ENCODE results near the gene MORN1. TPM values are rescaled to one million over a fixed set of nuclear protein-coding genes. Genes with fewer than 3 reads are reported as not detected.

Gene MORN1
- total and polyA plus RNA-seq, 9 of the 15 experiments (the other 6 are each of a cell fraction or from before 2014, with no cell fraction given), result 0.24 to 9.3 (median 4.2) TPM

DNA sequence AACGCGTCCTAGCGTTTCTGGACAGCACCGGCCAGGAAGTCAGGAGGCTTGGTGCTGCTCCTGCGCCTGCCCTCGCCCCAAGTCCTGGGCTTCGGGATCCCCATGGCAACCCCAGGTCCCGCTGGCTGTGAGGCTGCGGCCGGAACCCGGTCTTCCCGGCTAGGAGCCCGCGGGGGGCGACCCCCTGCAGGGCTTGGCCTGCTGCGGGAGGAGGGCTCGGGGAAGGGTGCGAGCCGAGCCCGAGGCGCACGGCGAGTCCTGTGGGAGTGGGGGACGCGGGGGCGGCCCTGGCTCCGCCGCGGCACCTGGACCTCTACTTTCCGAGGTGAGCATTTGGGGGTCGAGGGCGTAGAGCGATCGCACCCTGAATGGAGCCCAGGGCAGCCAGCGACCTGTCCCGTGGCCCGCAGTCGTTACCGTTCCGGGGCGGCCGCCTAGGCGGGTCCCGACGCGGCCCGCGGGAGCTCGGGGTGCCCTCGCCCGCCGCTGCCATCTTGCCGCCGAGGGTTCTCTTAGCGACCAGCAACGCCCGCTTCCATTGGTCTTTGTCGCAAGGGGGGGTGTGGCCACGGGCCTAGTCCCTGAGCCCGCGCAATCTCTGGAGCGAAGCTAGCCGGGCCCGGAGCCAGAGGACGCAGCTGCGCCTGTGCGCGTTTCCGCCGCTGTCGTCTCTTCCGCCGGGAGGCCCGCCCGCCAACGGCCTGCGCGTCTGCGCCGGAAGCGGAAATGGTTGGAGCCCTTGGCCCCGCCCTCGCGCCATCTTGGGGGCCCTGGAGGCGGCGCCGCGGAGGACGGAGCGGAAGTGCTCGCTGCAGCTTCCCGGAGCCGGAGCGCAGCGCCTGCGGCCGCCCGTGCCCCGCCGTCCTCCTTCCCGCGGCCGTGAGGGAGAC is at the start of gene MORN1, which contains the start of gene RER1 (continued):
- TF ChIP-seq E2F4 (CRISPR knock-in tag; IDR thresholded peaks at IDR 0.05; ENCODE audit: low read depth), result peak; percentile 68
- TF ChIP-seq PHF8 (IDR thresholded peaks at IDR 0.05; ENCODE audit: borderline replicate concordance, low read length), result peak; percentile 88; the same call in 1 of the 2 replicates
- peak; percentile 89 for TF ChIP-seq RBFOX2 (IDR thresholded peaks at IDR 0.05; ENCODE audit: low read depth, low read length)
- TF ChIP-seq, protein P1, sequence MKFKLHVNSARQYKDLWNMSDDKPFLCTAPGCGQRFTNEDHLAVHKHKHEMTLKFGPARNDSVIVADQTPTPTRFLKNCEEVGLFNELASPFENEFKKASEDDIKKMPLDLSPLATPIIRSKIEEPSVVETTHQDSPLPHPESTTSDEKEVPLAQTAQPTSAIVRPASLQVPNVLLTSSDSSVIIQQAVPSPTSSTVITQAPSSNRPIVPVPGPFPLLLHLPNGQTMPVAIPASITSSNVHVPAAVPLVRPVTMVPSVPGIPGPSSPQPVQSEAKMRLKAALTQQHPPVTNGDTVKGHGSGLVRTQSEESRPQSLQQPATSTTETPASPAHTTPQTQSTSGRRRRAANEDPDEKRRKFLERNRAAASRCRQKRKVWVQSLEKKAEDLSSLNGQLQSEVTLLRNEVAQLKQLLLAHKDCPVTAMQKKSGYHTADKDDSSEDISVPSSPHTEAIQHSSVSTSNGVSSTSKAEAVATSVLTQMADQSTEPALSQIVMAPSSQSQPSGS (CRISPR knock-in tag; IDR thresholded peaks at IDR 0.05), result no peak
- peak; percentile 73 for TF ChIP-seq MAX (CRISPR knock-in tag; IDR thresholded peaks at IDR 0.05)
- TF ChIP-seq ZNF764 (CRISPR knock-in tag; IDR thresholded peaks at IDR 0.05; ENCODE audit: low read depth), result no peak
- peak; percentile 94 for TF ChIP-seq CREM (IDR thresholded peaks at IDR 0.05; ENCODE audit: low read depth)
- TF ChIP-seq PYGO2 (tag; IDR thresholded peaks at IDR 0.05), result no peak
- TF ChIP-seq PREB (CRISPR knock-in tag; IDR thresholded peaks at IDR 0.05), result no peak
- no peak for TF ChIP-seq CBX8 (IDR thresholded peaks at IDR 0.05; ENCODE audit: borderline replicate concordance, extremely low read depth, low read depth, low read length, poor library complexity, severe bottlenecking)
- TF ChIP-seq ARID3A (IDR thresholded peaks at IDR 0.05; ENCODE audit: borderline replicate concordance, low read depth, low read length), result no peak
- TF ChIP-seq, protein P2, sequence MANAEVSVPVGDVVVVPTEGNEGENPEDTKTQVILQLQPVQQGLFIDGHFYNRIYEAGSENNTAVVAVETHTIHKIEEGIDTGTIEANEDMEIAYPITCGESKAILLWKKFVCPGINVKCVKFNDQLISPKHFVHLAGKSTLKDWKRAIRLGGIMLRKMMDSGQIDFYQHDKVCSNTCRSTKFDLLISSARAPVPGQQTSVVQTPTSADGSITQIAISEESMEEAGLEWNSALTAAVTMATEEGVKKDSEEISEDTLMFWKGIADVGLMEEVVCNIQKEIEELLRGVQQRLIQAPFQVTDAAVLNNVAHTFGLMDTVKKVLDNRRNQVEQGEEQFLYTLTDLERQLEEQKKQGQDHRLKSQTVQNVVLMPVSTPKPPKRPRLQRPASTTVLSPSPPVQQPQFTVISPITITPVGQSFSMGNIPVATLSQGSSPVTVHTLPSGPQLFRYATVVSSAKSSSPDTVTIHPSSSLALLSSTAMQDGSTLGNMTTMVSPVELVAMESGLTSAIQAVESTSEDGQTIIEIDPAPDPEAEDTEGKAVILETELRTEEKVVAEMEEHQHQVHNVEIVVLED (CRISPR knock-in tag; IDR thresholded peaks at IDR 0.05), result peak; percentile 89
- TF ChIP-seq USF2 (CRISPR knock-in tag; IDR thresholded peaks at IDR 0.05), result no peak
- TF ChIP-seq TCF15 (CRISPR knock-in tag; IDR thresholded peaks at IDR 0.05), result no peak
- peak; percentile 97 for TF ChIP-seq RB1 (IDR thresholded peaks at IDR 0.05; ENCODE audit: low read depth)

Measured in K562 (cell line).